Stimulated activated CD4-positive, alpha-beta T cell treated with anti-CD3 and anti-CD28 coated beads, Interleukin-15, amount 100 ng/mL, for 48 hours (primary cell): ENCODE data around the gene KLHL3.
"Not testable (repeated sequence)": the region's sequence is repeated elsewhere in the genome, so short reads cannot be mapped to it uniquely, and the experiment has no call there.

Source experiments
- DNase-seq, 2 donors: peaks; one replicate each; pipeline ENCODE4 v3.0.0-alpha.2; 2020; ENCODE audit warnings: low read depth in 2 of 2

Gene KLHL3

GRCh38 chr5:137668637-137669036 lies 67.3 kb downstream of the KLHL3 start:
- DNase-seq, result no peak

GRCh38 chr5:137667341-137667740 lies 68.5 kb downstream of the KLHL3 start:
- DNase-seq, result no peak

GRCh38 chr5:137666901-137667300 lies 69.0 kb downstream of the KLHL3 start:
- DNase-seq, result no peak

- no peak for DNase-seq
Observed at GRCh38 chr5:137666461-137666850, 69.4 kb downstream of the KLHL3 start.

- DNase-seq, result peak; percentile 5 to 13
Observed at GRCh38 chr5:137665678-137666460, 70.0 kb downstream of the KLHL3 start.

- peak; percentile 47 to 59 for DNase-seq
Observed at GRCh38 chr5:137660349-137660817, 75.5 kb downstream of the KLHL3 start.

- no peak for DNase-seq
Observed at GRCh38 chr5:137659209-137659608, 76.7 kb downstream of the KLHL3 start.

GRCh38 chr5:137658324-137658723 lies 77.6 kb downstream of the KLHL3 start:
- DNase-seq, result no peak

GRCh38 chr5:137657073-137657472 lies 78.8 kb downstream of the KLHL3 start:
- no peak for DNase-seq

- DNase-seq, result no peak
Observed at GRCh38 chr5:137656558-137656957, 79.3 kb downstream of the KLHL3 start.

GRCh38 chr5:137651022-137651421 lies 84.9 kb downstream of the KLHL3 start:
- DNase-seq, result no peak

- no peak for DNase-seq
Observed at GRCh38 chr5:137649228-137649935, 86.5 kb downstream of the KLHL3 start.

- no peak for DNase-seq
Observed at GRCh38 chr5:137648361-137648760, 87.5 kb downstream of the KLHL3 start.

GRCh38 chr5:137647401-137647800 lies 88.5 kb downstream of the KLHL3 start:
- DNase-seq, result no peak

GRCh38 chr5:137646761-137647160 lies 89.1 kb downstream of the KLHL3 start:
- DNase-seq, result no peak

GRCh38 chr5:137643081-137643480 lies 92.8 kb downstream of the KLHL3 start:
- DNase-seq, result not testable (repeated sequence)

GRCh38 chr5:137642091-137642490 lies 93.8 kb downstream of the KLHL3 start:
- DNase-seq, result no peak

GRCh38 chr5:137641148-137641547 lies 94.7 kb downstream of the KLHL3 start:
- DNase-seq, result no peak

- DNase-seq, result no peak
Observed at GRCh38 chr5:137639645-137640044, 96.2 kb downstream of the KLHL3 start.

- no peak for DNase-seq
Observed at GRCh38 chr5:137638841-137639240, 97.0 kb downstream of the KLHL3 start.

- no peak for DNase-seq
Observed at GRCh38 chr5:137636830-137637714, 98.8 kb downstream of the KLHL3 start.

- DNase-seq, result no peak
Observed at GRCh38 chr5:137636099-137636498, 99.8 kb downstream of the KLHL3 start.
